ENCODE data around the gene CRHR1.

CRHR1 gene

DNA sequence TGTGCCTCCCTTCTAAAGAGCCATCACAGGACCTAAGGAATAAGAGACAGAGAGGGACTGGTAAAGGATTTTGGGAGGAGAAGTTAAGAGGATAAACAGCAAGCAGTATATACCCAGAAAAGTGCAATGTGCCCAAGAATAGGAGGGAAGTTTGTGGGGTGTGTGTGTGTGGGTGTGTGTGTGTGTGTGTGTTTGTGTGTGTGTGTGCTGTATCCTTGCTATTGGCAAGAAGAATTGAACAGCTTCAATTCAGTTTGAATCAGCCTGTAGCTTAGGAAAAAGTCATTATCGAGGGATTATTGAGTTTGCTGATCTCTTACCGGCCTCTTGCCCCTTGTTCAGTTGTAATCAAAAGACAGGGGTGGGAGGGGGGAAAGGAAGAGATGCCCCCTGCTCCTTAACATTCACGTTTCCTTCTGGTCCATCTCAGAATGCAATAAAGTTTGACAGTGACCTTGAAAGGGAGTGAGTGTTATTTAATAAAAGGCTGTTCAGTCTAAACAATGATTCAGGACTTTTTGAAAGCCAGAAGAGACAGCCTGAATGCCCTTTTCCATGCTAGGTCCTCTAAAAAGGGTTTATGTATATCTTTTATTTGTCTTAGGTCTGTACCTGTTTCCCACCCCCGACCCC is 86.3 kb downstream of the CRHR1 start:
- DNase-seq: no peak

DNA sequence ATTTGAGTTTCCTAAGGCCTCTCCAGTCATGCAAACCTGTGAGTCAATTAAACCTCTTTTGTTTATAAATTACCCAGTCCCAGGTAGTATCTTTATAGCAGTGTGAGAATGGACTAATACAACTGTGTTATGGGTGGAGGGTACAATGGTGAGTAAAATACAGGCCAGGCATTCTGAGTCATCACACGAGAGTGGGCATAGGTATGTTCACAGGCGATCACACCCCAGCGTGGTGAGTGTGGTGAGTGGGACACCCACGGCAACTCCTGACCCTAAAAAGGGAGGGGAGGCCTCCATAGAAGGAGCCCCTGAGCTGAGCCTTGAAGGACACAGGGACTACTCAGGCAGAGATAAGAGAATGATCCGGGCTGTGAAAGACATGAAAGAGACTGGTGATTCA is 87.6 kb downstream of the CRHR1 start:
- no peak for DNase-seq

DNA sequence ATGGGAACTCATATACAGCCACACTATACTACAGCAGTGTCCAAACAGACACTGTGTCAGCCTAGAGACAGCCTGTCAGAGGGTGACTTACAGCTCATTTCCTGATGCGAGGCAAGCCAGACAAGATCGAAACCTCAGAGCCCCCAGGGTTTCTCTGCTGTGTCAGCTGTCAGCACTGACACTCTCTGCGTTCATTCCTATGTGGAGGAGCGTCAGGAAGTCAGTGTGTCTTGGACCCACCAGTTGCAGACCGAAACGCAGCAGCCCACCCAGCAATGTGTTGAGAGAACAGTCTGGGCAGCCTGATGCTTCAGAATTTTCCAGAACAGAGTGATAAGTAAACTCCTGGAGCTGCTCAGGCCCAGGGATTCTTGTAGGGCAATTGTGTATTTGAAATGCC is 89.6 kb downstream of the CRHR1 start:
- DNase-seq: no peak

DNA sequence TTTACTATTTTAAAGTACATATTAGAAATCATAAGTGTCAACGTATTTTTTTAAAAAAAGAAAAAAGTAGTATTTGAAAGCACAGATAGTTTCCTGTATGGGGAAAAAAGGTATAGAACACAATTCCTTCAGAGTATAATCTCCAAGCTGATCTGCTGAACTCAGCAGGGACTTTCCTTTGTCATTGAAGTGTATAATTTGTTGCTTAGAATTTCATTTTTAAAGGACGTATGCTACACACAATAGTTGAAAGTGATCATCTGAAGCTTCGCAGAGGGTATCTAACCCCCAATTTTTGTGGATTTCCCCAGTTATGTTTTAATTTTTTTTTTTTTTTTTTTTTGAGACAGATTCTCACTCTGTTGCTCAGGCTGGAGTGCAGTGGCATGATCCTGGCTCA is 90.0 kb downstream of the CRHR1 start:
- DNase-seq: no peak

DNA sequence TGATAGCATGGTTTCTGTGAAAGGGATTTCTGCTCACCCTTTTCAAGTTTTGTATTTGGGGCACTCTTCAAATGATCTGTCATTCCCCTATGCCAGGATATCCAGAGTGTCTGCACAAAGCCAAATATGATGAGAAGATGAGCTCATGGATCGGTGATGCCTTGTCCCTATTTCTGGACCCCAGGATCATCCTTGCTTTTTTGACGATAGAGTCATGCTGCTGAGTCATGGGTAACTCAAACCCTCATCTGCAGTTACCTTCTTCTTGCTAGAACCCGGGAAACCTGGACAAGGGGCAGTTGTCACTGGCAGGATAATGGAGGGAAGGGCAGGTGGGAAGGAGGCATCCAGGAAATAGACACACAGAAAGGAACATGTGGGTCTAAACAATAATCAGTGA is 92.4 kb downstream of the CRHR1 start:
- no peak for DNase-seq

DNA sequence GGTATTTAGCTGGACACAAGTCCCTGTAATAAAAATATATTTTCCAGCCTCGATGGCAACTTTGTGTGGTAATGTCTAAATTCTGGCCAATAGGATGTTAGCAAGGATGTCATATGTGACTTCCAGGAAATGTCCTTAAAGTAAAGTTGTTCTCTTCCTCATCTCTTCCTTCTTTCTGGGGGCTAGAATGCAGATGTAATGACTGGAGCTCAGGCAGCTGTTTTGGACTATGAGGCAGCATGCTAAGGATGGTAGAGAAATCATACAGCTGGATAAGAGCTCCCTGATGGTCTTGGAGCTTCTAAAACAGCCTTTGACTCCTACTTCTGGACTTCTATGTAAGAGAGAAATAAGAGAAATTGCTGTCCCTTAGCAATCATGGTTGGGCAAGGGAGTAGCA is 93.3 kb downstream of the CRHR1 start:
- DNase-seq: no peak

DNA sequence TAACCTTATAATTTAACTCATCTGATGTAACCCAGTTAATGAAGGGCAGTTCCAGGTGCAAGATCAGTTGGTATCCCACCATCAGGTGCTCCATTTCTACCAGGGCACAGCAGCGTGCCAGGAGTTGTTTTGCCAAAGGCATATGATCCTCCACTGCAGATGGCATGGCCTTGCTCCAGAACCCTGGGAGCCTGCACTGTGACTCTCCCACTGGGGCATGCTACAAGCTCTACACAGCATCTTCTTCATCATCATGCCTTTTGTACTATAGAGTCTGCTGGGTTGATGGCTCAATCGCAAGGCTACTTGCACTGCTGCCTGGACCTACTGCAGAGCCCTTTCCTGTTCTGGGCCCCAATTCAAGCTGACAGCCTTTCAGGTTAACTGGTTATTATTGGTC is 98.9 kb downstream of the CRHR1 start:
- no peak for DNase-seq

All from 8988T (cell line).